GM23338 (cell line): Measurements from ENCODE around the gene VSIG10L.

Experiments used
- CTCF ChIP-seq, 2 experiments: fragments of 200-600 bp in 1 of 2; sonication (generic) in 1 of 2; conservative IDR thresholded peaks; 2 replicates each; pipeline versions ENCODE4 v1.5.1 to v1.6.1; 2016 to 2017; ENCODE audit warnings: antibody characterized with exemption in 2 of 2, low read depth in 2 of 2, mild to moderate bottlenecking in 2 of 2, moderate library complexity in 1 of 2
- EZH2 ChIP-seq: fragments of 200-600 bp; sonication (generic); IDR thresholded peaks from one replicate; pipeline ENCODE4 v1.8.0; 2017; ENCODE audit warnings: antibody characterized with exemption, mild to moderate bottlenecking, low read depth; ENCODE audit not compliant: unreplicated experiment
- EZH2phosphoT487 ChIP-seq: fragments of 200-600 bp; sonication (generic); IDR thresholded peaks from one replicate; pipeline ENCODE4 v1.8.1; 2018; ENCODE audit warnings: antibody characterized with exemption; ENCODE audit not compliant: unreplicated experiment
- JUNB ChIP-seq: IDR thresholded peaks from one replicate; pipeline ENCODE4 v1.6.1; 2016; ENCODE audit warnings: antibody characterized with exemption; ENCODE audit not compliant: unreplicated experiment
- NANOG ChIP-seq: IDR thresholded peaks from 2 replicates; pipeline ENCODE4 v1.6.1; 2016; ENCODE audit warnings: antibody characterized with exemption, borderline replicate concordance
- POLR2AphosphoS5 ChIP-seq: IDR thresholded peaks from 2 replicates; pipeline ENCODE4 v1.6.1; 2016; ENCODE audit warnings: antibody characterized with exemption, low read depth
- STAT1 ChIP-seq: IDR thresholded peaks from one replicate; pipeline ENCODE4 v1.6.1; 2016; ENCODE audit warnings: antibody characterized with exemption; ENCODE audit not compliant: unreplicated experiment
- ZNF331 ChIP-seq: fragments of 250-450 bp; sonication (Bioruptor Pico); IDR thresholded peaks from 2 replicates; pipeline ENCODE4 v1.5.0; 2020; ENCODE audit warnings: low read depth, mild to moderate bottlenecking, moderate library complexity
- TF ChIP-seq, protein P1 (sequence below): IDR thresholded peaks from one replicate; pipeline ENCODE4 v1.6.1; 2018; ENCODE audit warnings: antibody characterized with exemption; ENCODE audit not compliant: unreplicated experiment
- TF ChIP-seq, protein P2 (sequence below): IDR thresholded peaks from 2 replicates; pipeline ENCODE4 v1.6.1; 2016; ENCODE audit warnings: antibody characterized with exemption

DNA sequence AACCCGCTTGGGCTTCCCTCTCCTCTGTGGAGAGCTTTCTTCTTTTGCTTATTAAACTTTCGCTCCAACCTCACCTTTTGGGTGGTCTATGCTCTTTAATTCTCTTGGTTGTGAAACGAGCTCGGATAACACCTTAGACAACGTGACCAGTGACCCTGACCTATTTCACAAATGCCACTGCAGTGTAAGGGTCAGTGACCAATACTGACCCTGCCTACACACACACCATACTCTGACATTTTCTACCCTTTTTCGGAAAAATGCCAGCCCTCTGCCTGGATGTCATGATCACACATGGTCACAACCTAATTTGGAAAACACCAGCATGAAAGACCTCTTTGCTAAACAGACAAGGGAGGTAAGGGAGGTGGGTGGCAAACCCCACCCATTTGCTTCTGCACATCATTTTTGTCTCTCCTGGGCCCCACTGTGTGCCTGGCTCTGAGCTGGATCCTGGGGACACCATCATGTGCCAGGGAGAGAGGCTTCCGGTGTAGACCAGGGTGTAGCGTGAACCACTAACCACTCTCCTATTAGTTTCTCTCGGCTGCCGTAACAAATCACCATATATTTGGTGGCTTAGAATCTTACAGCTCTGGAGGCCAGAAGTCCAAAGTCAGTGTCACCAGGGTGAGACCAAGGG lies 14.3 kb upstream of the VSIG10L start:
- no peak for TF ChIP-seq CTCF (conservative IDR thresholded peaks at IDR 0.05; ENCODE audit: low read depth in 2 of 2)
- TF ChIP-seq, protein P1, sequence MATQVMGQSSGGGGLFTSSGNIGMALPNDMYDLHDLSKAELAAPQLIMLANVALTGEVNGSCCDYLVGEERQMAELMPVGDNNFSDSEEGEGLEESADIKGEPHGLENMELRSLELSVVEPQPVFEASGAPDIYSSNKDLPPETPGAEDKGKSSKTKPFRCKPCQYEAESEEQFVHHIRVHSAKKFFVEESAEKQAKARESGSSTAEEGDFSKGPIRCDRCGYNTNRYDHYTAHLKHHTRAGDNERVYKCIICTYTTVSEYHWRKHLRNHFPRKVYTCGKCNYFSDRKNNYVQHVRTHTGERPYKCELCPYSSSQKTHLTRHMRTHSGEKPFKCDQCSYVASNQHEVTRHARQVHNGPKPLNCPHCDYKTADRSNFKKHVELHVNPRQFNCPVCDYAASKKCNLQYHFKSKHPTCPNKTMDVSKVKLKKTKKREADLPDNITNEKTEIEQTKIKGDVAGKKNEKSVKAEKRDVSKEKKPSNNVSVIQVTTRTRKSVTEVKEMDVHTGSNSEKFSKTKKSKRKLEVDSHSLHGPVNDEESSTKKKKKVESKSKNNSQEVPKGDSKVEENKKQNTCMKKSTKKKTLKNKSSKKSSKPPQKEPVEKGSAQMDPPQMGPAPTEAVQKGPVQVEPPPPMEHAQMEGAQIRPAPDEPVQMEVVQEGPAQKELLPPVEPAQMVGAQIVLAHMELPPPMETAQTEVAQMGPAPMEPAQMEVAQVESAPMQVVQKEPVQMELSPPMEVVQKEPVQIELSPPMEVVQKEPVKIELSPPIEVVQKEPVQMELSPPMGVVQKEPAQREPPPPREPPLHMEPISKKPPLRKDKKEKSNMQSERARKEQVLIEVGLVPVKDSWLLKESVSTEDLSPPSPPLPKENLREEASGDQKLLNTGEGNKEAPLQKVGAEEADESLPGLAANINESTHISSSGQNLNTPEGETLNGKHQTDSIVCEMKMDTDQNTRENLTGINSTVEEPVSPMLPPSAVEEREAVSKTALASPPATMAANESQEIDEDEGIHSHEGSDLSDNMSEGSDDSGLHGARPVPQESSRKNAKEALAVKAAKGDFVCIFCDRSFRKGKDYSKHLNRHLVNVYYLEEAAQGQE, result no peak
- no peak for TF ChIP-seq STAT1
- TF ChIP-seq POLR2AphosphoS5, result no peak
- TF ChIP-seq, protein P2, sequence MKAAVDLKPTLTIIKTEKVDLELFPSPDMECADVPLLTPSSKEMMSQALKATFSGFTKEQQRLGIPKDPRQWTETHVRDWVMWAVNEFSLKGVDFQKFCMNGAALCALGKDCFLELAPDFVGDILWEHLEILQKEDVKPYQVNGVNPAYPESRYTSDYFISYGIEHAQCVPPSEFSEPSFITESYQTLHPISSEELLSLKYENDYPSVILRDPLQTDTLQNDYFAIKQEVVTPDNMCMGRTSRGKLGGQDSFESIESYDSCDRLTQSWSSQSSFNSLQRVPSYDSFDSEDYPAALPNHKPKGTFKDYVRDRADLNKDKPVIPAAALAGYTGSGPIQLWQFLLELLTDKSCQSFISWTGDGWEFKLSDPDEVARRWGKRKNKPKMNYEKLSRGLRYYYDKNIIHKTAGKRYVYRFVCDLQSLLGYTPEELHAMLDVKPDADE, result no peak
- no peak for TF ChIP-seq JUNB
- TF ChIP-seq EZH2, result no peak
- TF ChIP-seq EZH2phosphoT487, result no peak
- TF ChIP-seq NANOG, result no peak
- TF ChIP-seq ZNF331 (CRISPR knock-in tag), result no peak
